Renal pelvis (tissue), 4 donors: Measurements from ENCODE around the gene IQCK. TPM values are rescaled to one million over a fixed set of nuclear protein-coding genes. Genes with fewer than 3 reads are reported as not detected.

Experiments used
- DNase-seq: peaks from one replicate; pipeline ENCODE4 v3.0.0-alpha.2; 2013
- polyA plus RNA-seq, 3 donors: library from polyadenylated mRNA; unstranded; fragments of 120-200 nt; gene quantifications; one replicate each; pipeline ENCODE4 v1.2.1, GENCODE V29; 2013; ENCODE audit not compliant: insufficient read length in 3 of 3

The IQCK gene
- polyA plus RNA-seq, 3 donors = 42.0 to 51.0 (median 45.9) TPM

DNA sequence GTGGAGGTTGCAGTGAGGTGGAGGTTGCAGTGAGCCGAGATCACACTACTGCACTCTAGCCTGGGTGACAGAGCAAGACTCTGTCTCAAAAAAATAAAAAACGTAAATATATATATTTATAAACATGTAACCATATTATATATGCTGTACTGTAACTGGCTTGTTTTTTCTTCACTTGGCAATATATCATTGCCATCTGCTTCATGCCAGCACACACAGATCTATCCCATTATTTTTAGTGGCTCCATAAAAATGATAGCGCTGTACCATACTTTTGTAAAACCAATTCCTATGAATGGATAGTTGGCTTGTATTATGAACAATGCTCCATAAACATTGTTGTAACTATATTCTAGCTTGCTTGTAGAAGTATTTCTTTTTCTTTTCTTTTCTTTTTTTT lies 117.1 kb downstream of the IQCK start:
- DNase-seq = no peak

DNA sequence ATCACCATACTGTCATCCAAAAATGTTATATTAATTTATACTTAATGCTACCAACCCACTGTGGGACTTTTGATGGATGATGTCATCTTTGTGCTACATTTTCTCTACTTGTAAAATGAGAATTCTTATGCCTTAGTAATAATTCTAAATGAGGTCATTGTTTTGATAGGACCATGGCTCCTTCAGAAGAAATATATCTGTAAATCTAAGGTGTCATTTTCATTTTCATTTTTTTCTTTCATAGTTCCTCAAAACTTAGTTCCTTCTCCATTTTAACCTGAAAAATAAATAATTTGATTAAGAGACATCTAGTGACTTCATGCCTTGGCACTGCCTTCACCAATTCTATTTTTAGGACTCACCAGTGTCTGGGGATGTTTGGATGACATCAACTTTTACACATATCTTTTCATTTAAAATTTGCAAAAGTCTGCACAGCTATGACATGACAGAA lies 117.9 kb downstream of the IQCK start:
- DNase-seq = no peak

GRCh38 chr16:19837331-19837980 lies 119.4 kb downstream of the IQCK start:
- no peak for DNase-seq

DNA sequence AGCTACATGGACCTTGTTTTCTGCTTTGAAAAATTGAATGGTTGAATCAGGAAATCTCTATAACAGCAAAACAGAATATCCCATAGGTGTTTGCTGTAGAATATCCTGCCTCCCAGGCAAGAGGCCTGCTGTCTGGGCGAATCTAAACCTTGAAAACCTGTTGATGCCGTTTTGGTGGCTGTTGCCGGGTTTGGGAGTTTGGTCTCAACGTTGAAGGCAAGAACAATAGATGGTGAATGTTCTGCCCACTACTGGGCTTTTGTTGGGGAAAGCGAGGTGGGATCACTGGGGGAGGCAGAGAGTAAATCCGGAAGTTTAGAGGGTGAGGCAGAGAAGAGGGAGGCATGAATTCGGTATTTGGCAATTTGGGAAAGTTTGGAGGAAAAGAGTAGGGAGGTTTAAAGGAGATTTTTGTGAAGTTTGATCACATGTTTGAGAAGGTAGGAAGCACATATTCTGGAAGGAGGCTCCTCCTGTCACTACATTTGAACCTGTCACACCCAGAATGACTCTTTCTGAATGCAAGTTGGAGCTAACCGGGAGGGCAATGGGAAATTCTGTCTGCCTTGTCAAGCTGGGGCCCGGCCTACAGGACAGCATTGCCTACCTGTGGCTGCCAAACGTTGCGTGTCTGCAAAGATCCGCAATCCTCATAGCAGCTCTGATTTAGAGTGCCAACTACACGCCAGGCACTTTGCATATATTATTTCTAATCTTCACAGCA lies 120.1 kb downstream of the IQCK start:
- no peak for DNase-seq

DNA sequence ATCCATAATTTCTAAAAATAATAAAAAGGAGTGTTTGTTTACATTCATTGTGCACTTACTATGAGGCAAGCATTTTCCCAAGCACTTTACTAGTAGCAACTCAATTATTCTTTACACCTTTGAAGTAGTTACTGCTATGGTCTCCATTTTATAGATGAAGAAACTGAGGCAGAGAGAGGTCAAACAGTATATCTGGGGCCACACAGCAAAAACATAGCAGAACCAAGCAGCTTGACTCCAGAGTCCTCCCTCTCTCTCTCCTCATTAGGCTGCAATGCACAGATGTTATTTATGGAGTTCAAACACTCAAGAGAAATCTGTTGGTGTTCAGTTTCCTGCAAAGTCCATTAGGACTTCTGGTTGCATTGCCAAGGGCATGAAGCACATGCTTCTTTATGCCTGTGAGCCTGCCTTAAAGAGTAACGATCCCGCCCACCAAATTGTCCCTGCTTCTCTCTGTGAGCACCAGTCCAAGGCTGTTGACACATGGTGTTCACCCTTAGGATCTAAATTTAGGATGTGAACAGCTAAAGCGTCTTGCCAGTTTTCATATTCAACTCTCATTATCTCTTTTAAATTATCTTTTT lies 122.5 kb downstream of the IQCK start:
- peak; percentile 43 for DNase-seq

DNA sequence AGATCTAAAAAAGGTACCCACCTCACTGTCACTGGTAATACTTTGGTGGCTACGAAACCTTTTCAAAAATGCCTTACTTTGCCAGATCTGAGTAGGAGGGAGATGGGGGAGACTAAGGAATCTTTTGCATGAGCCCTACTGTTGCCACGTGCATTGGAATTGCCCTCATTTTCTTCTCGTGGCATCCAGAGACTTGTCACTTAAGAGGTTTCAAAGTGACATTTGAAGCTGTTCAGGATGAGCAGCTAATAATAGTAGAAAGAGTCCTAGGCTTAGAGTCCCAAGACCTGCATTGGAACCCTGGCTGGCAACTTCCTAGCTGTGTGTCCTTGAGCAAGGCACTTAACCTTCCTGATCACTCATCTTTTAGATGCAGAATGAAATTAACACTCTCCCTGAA lies 123.1 kb downstream of the IQCK start:
- no peak for DNase-seq

GRCh38 chr16:19842426-19843157 lies 124.5 kb downstream of the IQCK start:
- no peak for DNase-seq

- no peak for DNase-seq
These were observed 125.3 kb downstream of the IQCK start for GRCh38 chr16:19843371-19843770.

- peak; percentile 45 for DNase-seq
These were observed 127.0 kb downstream of the IQCK start for GRCh38 chr16:19844945-19845641.

- no peak for DNase-seq
These were observed 128.4 kb downstream of the IQCK start for GRCh38 chr16:19846436-19846835.

- DNase-seq = no peak
These were observed 130.7 kb downstream of the IQCK start for GRCh38 chr16:19848756-19849155.

GRCh38 chr16:19850131-19850817 lies 132.2 kb downstream of the IQCK start:
- DNase-seq = no peak

GRCh38 chr16:19851476-19851875 lies 133.4 kb downstream of the IQCK start:
- no peak for DNase-seq

GRCh38 chr16:19853132-19853741 lies 135.2 kb downstream of the IQCK start:
- DNase-seq = no peak

DNA sequence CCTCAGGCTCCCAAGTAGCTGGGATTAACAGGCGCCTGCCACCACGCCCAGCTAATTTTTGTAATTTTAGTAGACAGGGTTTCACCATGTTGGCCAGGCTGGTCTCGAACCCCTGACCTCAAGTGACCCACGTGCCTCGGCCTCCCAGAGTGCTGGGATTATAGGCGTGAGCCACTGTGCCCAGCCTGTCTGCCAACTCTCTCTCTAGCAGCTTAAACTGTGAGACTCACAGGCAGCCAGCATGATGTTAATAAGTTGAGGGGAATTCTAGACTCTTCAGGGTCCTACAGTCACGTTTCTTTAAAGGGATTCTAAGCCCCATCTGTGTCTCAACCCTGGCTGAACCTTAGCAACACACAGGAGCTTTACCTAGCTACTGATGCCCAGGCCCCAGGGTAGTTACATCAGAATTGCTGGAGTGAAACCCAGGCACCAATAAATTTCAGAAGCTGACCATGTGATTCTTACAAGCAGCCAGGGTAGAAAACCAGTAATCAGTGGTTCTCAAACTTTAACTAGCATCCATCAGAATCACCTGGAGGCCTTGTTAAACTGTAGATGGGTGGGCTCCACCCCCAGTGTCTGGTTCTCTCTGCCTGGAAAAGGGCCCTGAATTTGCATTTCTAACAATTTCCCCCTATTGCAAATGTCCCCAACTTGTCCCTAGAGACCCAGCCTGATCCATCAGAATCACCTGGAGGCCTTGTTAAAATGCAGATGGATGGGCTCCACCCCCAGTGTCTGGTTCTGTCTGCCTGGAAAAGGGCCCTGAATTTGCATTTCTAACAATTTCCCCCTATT lies 135.9 kb downstream of the IQCK start:
- DNase-seq = peak; percentile 62

DNA sequence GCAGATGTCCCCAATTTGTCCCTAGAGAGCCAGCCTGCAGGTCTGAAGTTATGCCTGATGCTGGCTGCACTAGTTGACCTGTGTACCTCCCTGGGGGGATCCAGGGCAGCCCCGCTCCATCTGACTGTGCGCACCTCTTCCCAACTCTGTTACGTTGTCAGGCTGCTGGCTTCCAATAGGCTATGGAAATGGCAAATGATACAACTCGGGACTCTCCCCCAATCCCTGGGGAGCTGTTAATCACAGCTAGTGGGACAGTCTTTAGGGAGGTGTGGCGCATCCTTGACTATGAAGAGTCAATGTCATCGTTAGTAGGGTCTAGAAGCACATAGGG lies 136.4 kb downstream of the IQCK start:
- no peak for DNase-seq

GRCh38 chr16:19856120-19856519 lies 138.0 kb downstream of the IQCK start:
- DNase-seq = no peak

DNA sequence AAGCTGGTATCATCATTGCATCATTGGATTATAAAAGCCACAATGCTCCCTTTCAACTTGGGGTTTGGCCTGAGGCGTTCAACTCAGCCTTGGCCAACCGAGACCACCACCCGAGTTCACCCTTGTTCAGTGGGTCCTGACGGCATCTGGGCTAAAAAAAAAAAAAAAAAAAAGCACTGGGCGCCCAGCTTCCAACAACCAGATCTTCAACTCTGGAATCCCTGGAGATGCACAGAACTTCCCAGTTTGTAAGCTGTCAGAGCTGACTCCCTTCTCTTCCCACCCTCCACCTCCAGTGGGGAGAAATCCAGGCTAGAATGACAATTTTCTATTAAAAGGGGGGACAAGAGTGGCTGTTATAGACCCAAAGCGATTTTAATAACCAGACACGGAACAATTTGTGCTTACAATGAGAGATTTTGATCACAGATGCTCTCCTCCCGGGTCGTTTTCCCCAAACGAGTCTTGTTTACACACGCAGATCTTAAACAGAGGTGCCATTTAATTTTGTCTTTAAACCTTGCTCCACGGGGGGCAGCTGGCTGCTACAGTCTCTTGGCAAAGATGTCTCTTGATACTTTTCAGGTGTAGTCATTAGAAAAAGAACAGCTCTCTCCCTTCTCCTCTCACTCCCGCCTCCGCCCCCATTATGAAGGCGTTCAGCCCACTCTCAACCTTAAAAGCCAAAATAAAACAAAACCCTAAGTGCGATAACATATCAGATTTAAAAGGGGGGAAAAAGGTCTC lies 139.7 kb downstream of the IQCK start:
- no peak for DNase-seq

DNA sequence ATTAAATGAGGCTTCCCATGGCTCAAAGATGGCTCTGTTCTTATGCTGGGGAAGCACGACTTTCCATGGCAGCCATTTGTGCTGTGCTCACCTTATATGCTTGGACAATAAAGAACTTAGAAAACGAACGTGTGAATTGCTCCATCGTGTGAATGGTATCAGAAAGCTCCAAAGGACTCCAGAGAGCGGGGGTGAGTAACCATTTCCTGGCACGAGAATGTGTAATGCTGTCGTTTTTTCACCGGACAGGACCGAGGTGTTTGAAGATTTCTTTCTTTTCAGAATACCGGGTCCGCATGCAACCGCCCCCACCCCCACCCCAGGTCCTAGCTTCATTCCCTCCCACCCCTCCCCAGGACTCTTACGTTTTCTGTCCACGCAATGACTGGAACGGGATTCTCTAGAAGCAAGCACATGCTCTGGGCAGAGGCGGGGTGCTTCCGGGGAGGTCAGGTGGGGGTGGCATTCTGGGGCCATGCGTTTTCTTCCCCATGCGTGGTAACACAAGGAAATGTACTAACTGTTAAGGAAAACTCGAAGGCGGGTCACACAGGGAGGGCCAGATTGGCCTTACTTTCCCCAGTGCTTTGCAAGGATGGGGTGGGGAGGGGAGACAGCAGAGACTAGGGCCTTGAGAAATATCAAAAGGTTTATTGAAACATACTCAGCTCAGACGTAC lies 140.4 kb downstream of the IQCK start:
- no peak for DNase-seq
